Measurements from ENCODE around the gene PDE2A. TPM values are rescaled to one million over a fixed set of nuclear protein-coding genes. Genes with fewer than 3 reads are reported as not detected.

PDE2A gene
- total RNA-seq (1 to 10 TPM; 1.1 to 6.1 (median 1.7) TPM), total RNA-seq (0.23 to 2.7 (median 0.75) reads per million in 29 experiments)
- total RNA-seq (2013) = 0.85 TPM

DNA sequence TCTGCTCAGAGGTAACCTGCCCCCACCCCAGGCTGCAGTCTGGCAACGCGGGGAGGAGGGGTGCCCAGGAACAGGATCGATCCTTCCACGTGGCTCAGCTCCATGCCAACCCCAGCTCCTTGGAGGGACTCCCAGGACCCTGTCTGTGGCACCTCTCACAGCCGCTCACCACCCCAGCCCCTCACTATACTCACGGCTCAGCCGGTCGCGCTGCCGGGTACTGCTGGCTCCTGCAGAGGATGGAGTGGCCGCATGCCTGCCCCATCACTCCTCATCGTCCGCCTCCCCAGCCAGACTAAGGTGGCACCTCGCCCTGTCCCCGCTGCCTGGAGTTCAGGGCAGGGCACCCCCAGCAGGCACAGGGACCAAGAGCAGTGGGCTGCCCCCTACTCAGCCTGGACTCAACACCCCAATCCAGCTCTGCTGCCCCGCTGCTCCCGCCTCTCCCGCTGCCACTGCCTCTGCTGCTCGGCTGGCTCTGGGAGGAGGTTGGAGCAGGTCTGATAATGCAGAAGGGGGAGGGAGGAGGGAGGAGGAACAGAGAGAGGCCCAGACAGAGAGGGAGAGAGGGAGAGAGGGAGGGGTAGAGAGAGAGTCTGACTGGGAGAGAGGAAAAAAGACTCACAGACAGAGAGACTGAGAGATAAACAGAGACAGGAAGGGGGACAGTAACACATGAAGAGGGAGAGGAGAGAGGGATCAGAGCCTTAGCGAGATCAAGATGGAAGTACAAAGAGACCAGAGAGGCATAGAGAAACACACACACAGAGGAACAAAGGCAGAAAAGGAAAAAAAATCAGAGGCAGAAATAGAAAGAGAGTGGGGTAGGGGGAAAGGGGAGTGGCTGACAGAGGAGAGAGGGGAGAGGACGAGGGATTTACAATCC is at the start of gene PDE2A:
Gene PDE2A, minus strand, starts transcription at position 480 of the 886 bp plus-strand sequence. Its CDS starts 215 bp downstream, at position 265.
- CTCF ChIA-PET = no interaction called here
- peaks cover 11 to 13% (median 12%) of the 10 kb centered on the region in 3 donors for H3K4me1 Mint-ChIP-seq
- Histone ChIP-seq H3K4me3 (ENCODE audit: control insufficient read depth in 1 of 2, extremely low read depth in 1 of 2, low read length in 1 of 2) (no peak within 1 kb of the TSS), H3K9me3 (no peaks in the 10 kb centered on the region), H3K36me3 (ENCODE audit: control insufficient read depth in 2 of 2, extremely low read depth in 1 of 2, insufficient read depth in 1 of 2, low read length in 1 of 2) (no peaks in the 10 kb centered on the region), H3K4me1 (ENCODE audit: control insufficient read depth in 1 of 2, extremely low read depth in 1 of 2, insufficient read depth in 2 of 2, low read length in 2 of 2) (peaks cover 0 to 15% of the 10 kb centered on the region in 2 experiments), H3K27ac (ENCODE audit: low read length) (no peak within 1 kb of the TSS), H3K27me3 (replicated peaks in 1 of 2; ENCODE audit: control insufficient read depth in 2 of 2, extremely low read depth in 1 of 2, insufficient read depth in 2 of 2, low read length in 1 of 2) (peaks cover 8 to 94% of the 10 kb centered on the region in 2 experiments)
- no peak within 1 kb of the TSS for H3K4me3 Mint-ChIP-seq
- POLR2A ChIA-PET = no interaction called here
- ATAC-seq (replicated peaks in 1 of 4) = no peak
- H3K27ac Mint-ChIP-seq = peak within 1 kb of the TSS in 1 of 2 donors; percentile 13
- DNase-seq = no peak
- no peaks in the 10 kb centered on the region for H3K9me3 Mint-ChIP-seq
- 17% methylated on average over 19 of the region's 21 CpGs for WGBS (ENCODE audit: insufficient coverage)
- no peaks in the 10 kb centered on the region for H3K36me3 Mint-ChIP-seq
- H3K27me3 Mint-ChIP-seq = peaks cover 17 to 75% of the 10 kb centered on the region in 2 donors

GRCh38 chr11:72723508-72723907 is 49.3 kb upstream of the PDE2A start:
- CTCF ChIA-PET = interaction anchor here in 1 of 2 donors (1.0 kb wide), 1 partner anchor 70 kb away, joined by 3 read pairs; no protein-coding TSS in a partner anchor
- POLR2A ChIA-PET = interaction anchor here in 1 of 2 donors (0.6 kb wide), 1 partner anchor 148 kb away, joined by 4 read pairs; no protein-coding TSS in a partner anchor

GRCh38 chr11:72722050-72722748 is 48.0 kb upstream of the PDE2A start:
- no peaks in the 10 kb centered on the region for H3K27me3 Mint-ChIP-seq
- ChIA-PET CTCF (interaction anchor here (0.5 to 1.5 kb wide), 7 partner anchors 14 to 1677 kb away, joined by 3 to 5 read pairs (median 4); partner anchors contain the start of gene IL18BP (in 1 of the 2)), POLR2A (interaction anchor here (0.6 kb wide), 2 partner anchors 71 to 93 kb away, joined by 3 to 5 read pairs; no protein-coding TSS in a partner anchor)
- no peaks in the 10 kb centered on the region for H3K9me3 Mint-ChIP-seq
- peaks cover 65 to 76% (median 66%) of the 10 kb centered on the region in 3 donors for H3K4me1 Mint-ChIP-seq
- WGBS (ENCODE audit: insufficient coverage) = 0% methylated on average over 8 of the region's 10 CpGs
- H3K36me3 Mint-ChIP-seq = peaks cover 18% of the 10 kb centered on the region
- Histone ChIP-seq H3K9me3 (no peaks in the 10 kb centered on the region), H3K27me3 (replicated peaks in 1 of 2; ENCODE audit: control insufficient read depth in 2 of 2, extremely low read depth in 1 of 2, insufficient read depth in 2 of 2, low read length in 1 of 2) (no peaks in the 10 kb centered on the region), H3K4me1 (ENCODE audit: control insufficient read depth in 1 of 2, extremely low read depth in 1 of 2, insufficient read depth in 2 of 2, low read length in 2 of 2) (peaks cover 21 to 74% of the 10 kb centered on the region in 2 experiments), H3K4me3 (ENCODE audit: control insufficient read depth in 1 of 2, extremely low read depth in 1 of 2, low read length in 1 of 2) (peak overlapping the region; percentile 75 to 96), H3K36me3 (ENCODE audit: control insufficient read depth in 2 of 2, extremely low read depth in 1 of 2, insufficient read depth in 1 of 2, low read length in 1 of 2) (peaks cover 9 to 36% of the 10 kb centered on the region in 2 donors), H3K27ac (ENCODE audit: low read length) (peak overlapping the region; percentile 83)
- peak overlapping the region; percentile 89 to 95 (median 92) for H3K4me3 Mint-ChIP-seq
- ATAC-seq (replicated peaks in 1 of 4) (peak; percentile 87 to 90 (median 88)), DNase-seq (peak; percentile 77 to 92 (median 85))
- H3K27ac Mint-ChIP-seq = peak overlapping the region; percentile 94 to 96

More at GRCh38 chr11:72723508-72723907, 49.3 kb upstream of the PDE2A start:
- H3K27ac ChIP-seq (ENCODE audit: low read length) = peak overlapping the region; percentile 83
- H3K27ac Mint-ChIP-seq = peak overlapping the region; percentile 55 to 66
- 89% methylated on average over 6 of the region's 9 CpGs for WGBS (ENCODE audit: insufficient coverage)
- DNase-seq (no peak), ATAC-seq (replicated peaks in 1 of 4) (no peak)
- H3K27me3 Mint-ChIP-seq = no peaks in the 10 kb centered on the region
- H3K4me3 ChIP-seq (ENCODE audit: control insufficient read depth in 1 of 2, extremely low read depth in 1 of 2, low read length in 1 of 2) = no peak overlapping the region
- H3K9me3 ChIP-seq = no peaks in the 10 kb centered on the region
- peaks cover 12% of the 10 kb centered on the region for H3K36me3 Mint-ChIP-seq
- H3K4me1 Mint-ChIP-seq = peaks cover 54 to 72% (median 61%) of the 10 kb centered on the region in 3 donors
- no peaks in the 10 kb centered on the region for H3K27me3 ChIP-seq (replicated peaks in 1 of 2; ENCODE audit: control insufficient read depth in 2 of 2, extremely low read depth in 1 of 2, insufficient read depth in 2 of 2, low read length in 1 of 2)
- peak overlapping the region in 2 of 3 donors; percentile 23 to 39 for H3K4me3 Mint-ChIP-seq
- peaks cover 0 to 23% of the 10 kb centered on the region in 2 donors for H3K36me3 ChIP-seq (ENCODE audit: control insufficient read depth in 2 of 2, extremely low read depth in 1 of 2, insufficient read depth in 1 of 2, low read length in 1 of 2)
- no peaks in the 10 kb centered on the region for H3K9me3 Mint-ChIP-seq
- peaks cover 21 to 62% of the 10 kb centered on the region in 2 experiments for H3K4me1 ChIP-seq (ENCODE audit: control insufficient read depth in 1 of 2, extremely low read depth in 1 of 2, insufficient read depth in 2 of 2, low read length in 2 of 2)

DNA sequence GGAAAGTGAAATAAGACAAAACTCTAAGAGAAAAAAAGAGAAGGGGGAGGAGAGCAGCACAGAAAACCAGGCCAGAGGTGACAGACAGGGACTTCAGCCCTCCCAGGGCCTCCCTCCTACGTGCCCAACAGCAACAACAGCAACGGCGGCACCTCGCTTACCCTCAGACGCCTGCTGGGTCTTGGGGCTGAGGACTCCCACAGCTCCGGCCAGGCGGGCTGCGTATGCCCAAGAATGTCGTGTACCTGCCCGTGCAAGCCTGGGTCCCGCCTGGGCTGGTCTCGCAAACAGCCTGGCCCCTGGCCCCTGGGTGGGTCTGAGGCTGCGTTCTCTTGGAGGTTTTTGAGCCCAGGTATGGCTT is 47.4 kb upstream of the PDE2A start:
- peak overlapping the region; percentile 75 to 96 for H3K4me3 ChIP-seq (ENCODE audit: control insufficient read depth in 1 of 2, extremely low read depth in 1 of 2, low read length in 1 of 2)
- H3K9me3 ChIP-seq = no peaks in the 10 kb centered on the region
- Mint-ChIP-seq H3K4me1 (peaks cover 66 to 78% (median 68%) of the 10 kb centered on the region in 3 donors), H3K27me3 (no peaks in the 10 kb centered on the region), H3K36me3 (peaks cover 18% of the 10 kb centered on the region), H3K9me3 (no peaks in the 10 kb centered on the region), H3K27ac (peak overlapping the region; percentile 94 to 96), H3K4me3 (peak overlapping the region; percentile 89 to 95 (median 92))
- peaks cover 9 to 42% of the 10 kb centered on the region in 2 donors for H3K36me3 ChIP-seq (ENCODE audit: control insufficient read depth in 2 of 2, extremely low read depth in 1 of 2, insufficient read depth in 1 of 2, low read length in 1 of 2)
- CTCF ChIA-PET = interaction anchor here in 1 of 2 donors (1.0 to 1.5 kb wide), 2 partner anchors 15 to 71 kb away, joined by 3 to 4 read pairs; no protein-coding TSS in a partner anchor
- WGBS (ENCODE audit: insufficient coverage) = 0% methylated on average over 13 of the region's 13 CpGs
- ATAC-seq (replicated peaks in 1 of 4) (peak; percentile 28 to 47 (median 37)), DNase-seq (peak in 32 of 35 experiments; percentile 16 to 65 (median 40))
- POLR2A ChIA-PET = no interaction called here
- peaks cover 21 to 79% of the 10 kb centered on the region in 2 experiments for H3K4me1 ChIP-seq (ENCODE audit: control insufficient read depth in 1 of 2, extremely low read depth in 1 of 2, insufficient read depth in 2 of 2, low read length in 2 of 2)
- no peaks in the 10 kb centered on the region for H3K27me3 ChIP-seq (replicated peaks in 1 of 2; ENCODE audit: control insufficient read depth in 2 of 2, extremely low read depth in 1 of 2, insufficient read depth in 2 of 2, low read length in 1 of 2)
- H3K27ac ChIP-seq (ENCODE audit: low read length) = peak overlapping the region; percentile 83

- 14% methylated on average over 2 of the region's 3 CpGs for WGBS (ENCODE audit: insufficient coverage)
- H3K4me3 ChIP-seq (ENCODE audit: control insufficient read depth in 1 of 2, extremely low read depth in 1 of 2, low read length in 1 of 2) = peak overlapping the region; percentile 75 to 96
Measured at GRCh38 chr11:72721276-72721675, 47.1 kb upstream of the PDE2A start.

More at GRCh38 chr11:72721276-72721675, 47.1 kb upstream of the PDE2A start:
- no peaks in the 10 kb centered on the region for H3K9me3 ChIP-seq
- Mint-ChIP-seq H3K4me1 (peaks cover 69 to 80% (median 72%) of the 10 kb centered on the region in 3 donors), H3K4me3 (peak overlapping the region; percentile 89 to 95 (median 92)), H3K27me3 (no peaks in the 10 kb centered on the region), H3K27ac (peak overlapping the region; percentile 94 to 96), H3K36me3 (peaks cover 17% of the 10 kb centered on the region), H3K9me3 (no peaks in the 10 kb centered on the region)
- no peaks in the 10 kb centered on the region for H3K27me3 ChIP-seq (replicated peaks in 1 of 2; ENCODE audit: control insufficient read depth in 2 of 2, extremely low read depth in 1 of 2, insufficient read depth in 2 of 2, low read length in 1 of 2)
- peaks cover 9 to 40% of the 10 kb centered on the region in 2 donors for H3K36me3 ChIP-seq (ENCODE audit: control insufficient read depth in 2 of 2, extremely low read depth in 1 of 2, insufficient read depth in 1 of 2, low read length in 1 of 2)
- peaks cover 21 to 83% of the 10 kb centered on the region in 2 experiments for H3K4me1 ChIP-seq (ENCODE audit: control insufficient read depth in 1 of 2, extremely low read depth in 1 of 2, insufficient read depth in 2 of 2, low read length in 2 of 2)
- peak in 1 of 35 experiments; percentile 8 for DNase-seq
- H3K27ac ChIP-seq (ENCODE audit: low read length) = peak overlapping the region; percentile 83
- ATAC-seq (replicated peaks in 1 of 4) = no peak
- CTCF ChIA-PET = no interaction called here
- POLR2A ChIA-PET = no interaction called here
